Trophoblast cell (in vitro differentiated cells and primary cell): Measurements from ENCODE around the gene TMEM52B.
"Not testable (repeated sequence)": the region's sequence is repeated elsewhere in the genome, so short reads cannot be mapped to it uniquely, and the experiment has no call there.

Experiments
- DNase-seq, 2 donors: peaks; one replicate each; pipeline ENCODE4 v3.0.0-alpha.2; 2016
- H2AFZ ChIP-seq: 2 replicates; pipeline ENCODE4 v1.6.1; 2013; ENCODE audit warnings: low read length, moderate library complexity, mild to moderate bottlenecking; ENCODE audit not compliant: insufficient read depth, poor library complexity
- H2AK5ac ChIP-seq: 2 replicates; pipeline ENCODE4 v1.6.1; 2013; ENCODE audit warnings: mild to moderate bottlenecking, low read length
- H2BK120ac ChIP-seq: 2 replicates; pipeline ENCODE4 v1.6.1; 2013; ENCODE audit warnings: low read length, mild to moderate bottlenecking, moderate library complexity; ENCODE audit not compliant: insufficient read depth, poor library complexity
- H2BK12ac ChIP-seq: 2 replicates; pipeline ENCODE4 v1.6.1; 2013; ENCODE audit warnings: mild to moderate bottlenecking, low read length, moderate library complexity
- H2BK5ac ChIP-seq: 2 replicates; pipeline ENCODE4 v1.6.1; 2013; ENCODE audit warnings: low read length, low read depth, moderate library complexity, mild to moderate bottlenecking; ENCODE audit not compliant: poor library complexity
- H3K14ac ChIP-seq: 2 replicates; pipeline ENCODE4 v1.6.1; 2013; ENCODE audit warnings: mild to moderate bottlenecking, low read length
- H3K18ac ChIP-seq: 2 replicates; pipeline ENCODE4 v1.6.1; 2013; ENCODE audit warnings: mild to moderate bottlenecking, low read length
- H3K23ac ChIP-seq: 2 replicates; pipeline ENCODE4 v1.6.1; 2013; ENCODE audit warnings: low read length
- H3K27ac ChIP-seq: 2 replicates; pipeline ENCODE4 v1.5.1; 2013; ENCODE audit warnings: low read depth, mild to moderate bottlenecking, inconsistent platforms, low read length, moderate library complexity
- H3K27me3 ChIP-seq: 2 replicates; pipeline ENCODE4 v1.6.1; 2013; ENCODE audit warnings: inconsistent platforms, mild to moderate bottlenecking, low read length, moderate library complexity; ENCODE audit not compliant: insufficient read depth
- H3K36me3 ChIP-seq, 2 experiments: 1 replicate in 1 of 2; 2 replicates in 1 of 2; pipeline ENCODE4 v1.6.1; 2013; ENCODE audit warnings: low read length in 2 of 2, mild to moderate bottlenecking in 2 of 2, moderate library complexity in 1 of 2; ENCODE audit not compliant: insufficient read depth in 2 of 2, control insufficient read depth in 1 of 2
- H3K4ac ChIP-seq: 2 replicates; pipeline ENCODE4 v1.6.1; 2013; ENCODE audit warnings: low read depth, mild to moderate bottlenecking, low read length, moderate library complexity
- H3K4me1 ChIP-seq, 2 experiments: 1 replicate in 1 of 2; 2 replicates in 1 of 2; pipeline ENCODE4 v1.6.1; 2013; ENCODE audit warnings: low read length in 2 of 2, mild to moderate bottlenecking in 2 of 2, moderate library complexity in 1 of 2; ENCODE audit not compliant: insufficient read depth in 2 of 2, control insufficient read depth in 1 of 2
- H3K4me2 ChIP-seq: 2 replicates; pipeline ENCODE4 v1.6.1; 2013; ENCODE audit warnings: inconsistent platforms, mild to moderate bottlenecking, low read length, moderate library complexity
- H3K4me3 ChIP-seq: 2 replicates; pipeline ENCODE4 v1.5.1; 2013; ENCODE audit warnings: mild to moderate bottlenecking, low read depth, low read length, inconsistent platforms
- H3K79me1 ChIP-seq: one replicate; pipeline ENCODE4 v1.6.1; 2013; ENCODE audit warnings: low read length
- H3K79me2 ChIP-seq: 2 replicates; pipeline ENCODE4 v1.6.1; 2013; ENCODE audit warnings: low read length, mild to moderate bottlenecking; ENCODE audit not compliant: control insufficient read depth, insufficient read depth, poor library complexity
- H3K9ac ChIP-seq: 2 replicates; pipeline ENCODE4 v1.6.1; 2013; ENCODE audit warnings: mild to moderate bottlenecking, low read length
- H3K9me3 ChIP-seq: 2 replicates; pipeline ENCODE4 v1.6.1; 2013; ENCODE audit warnings: low read depth, mild to moderate bottlenecking, control low read depth, inconsistent platforms, low read length; ENCODE audit not compliant: insufficient read depth
- H4K12ac ChIP-seq: 2 replicates; pipeline ENCODE4 v1.6.1; 2013; ENCODE audit warnings: low read depth, mild to moderate bottlenecking, low read length, moderate library complexity
- H4K8ac ChIP-seq: 2 replicates; pipeline ENCODE4 v1.6.1; 2013; ENCODE audit warnings: low read depth, mild to moderate bottlenecking, low read length, moderate library complexity
- H4K91ac ChIP-seq: one replicate; pipeline ENCODE4 v1.6.1; 2013; ENCODE audit warnings: low read depth, mild to moderate bottlenecking, low read length, moderate library complexity
- WGBS: extraction: QIAGEN DNeasy Blood & Tissue Kit; methylation state at CpG from one replicate; pipeline ENCODE4 v1.1.7; 2013; ENCODE audit warnings: missing lambda C conversion rate; ENCODE audit not compliant: insufficient read length, insufficient coverage; ENCODE audit errors: extremely low coverage; 5-methylcytosine and 5-hydroxymethylcytosine counted together

TMEM52B gene

GRCh38 chr12:10225426-10225825 is 46.6 kb downstream of the TMEM52B start:
- H3K4me2 ChIP-seq, H2AK5ac ChIP-seq, H3K4me1 ChIP-seq, H4K8ac ChIP-seq, H3K4me3 ChIP-seq, H3K27me3 ChIP-seq, H3K79me1 ChIP-seq, H3K9ac ChIP-seq, H4K91ac ChIP-seq, H2BK12ac ChIP-seq, H2BK120ac ChIP-seq, DNase-seq, H2AFZ ChIP-seq, H3K79me2 ChIP-seq, H3K18ac ChIP-seq, H3K9me3 ChIP-seq, H3K23ac ChIP-seq, H2BK5ac ChIP-seq, H3K27ac ChIP-seq, H4K12ac ChIP-seq, H3K4ac ChIP-seq, H3K14ac ChIP-seq: not testable (repeated sequence)
- WGBS, result no CpG with 5 or more reads among the region's 26 CpGs
- H3K36me3 ChIP-seq, result peaks cover 15 to 30% of the 10 kb centered on the region in 2 experiments

GRCh38 chr12:10226086-10226485 is 47.3 kb downstream of the TMEM52B start:
- no peak overlapping the region for H3K14ac ChIP-seq
- no peak overlapping the region for H3K27ac ChIP-seq
- no peaks in the 10 kb centered on the region for H3K79me1 ChIP-seq
- no peak overlapping the region for H3K4ac ChIP-seq
- H2AK5ac ChIP-seq, result no peak overlapping the region
- H2BK5ac ChIP-seq, result no peak overlapping the region
- no peak overlapping the region for H3K23ac ChIP-seq
- H3K4me3 ChIP-seq, result no peak overlapping the region
- no peaks in the 10 kb centered on the region for H3K9me3 ChIP-seq
- H3K18ac ChIP-seq, result no peak overlapping the region
- no peaks in the 10 kb centered on the region for H3K27me3 ChIP-seq
- no peak overlapping the region for H4K12ac ChIP-seq
- H3K4me2 ChIP-seq, result no peak overlapping the region
- H2BK120ac ChIP-seq, result no peak overlapping the region
- DNase-seq, result no peak
- no peak overlapping the region for H2BK12ac ChIP-seq
- H4K91ac ChIP-seq, result no peak overlapping the region
- peaks cover 14 to 25% of the 10 kb centered on the region in 2 experiments for H3K36me3 ChIP-seq
- H4K8ac ChIP-seq, result no peak overlapping the region
- WGBS, result no CpG with 5 or more reads among the region's 6 CpGs
- no peak overlapping the region for H2AFZ ChIP-seq
- H3K4me1 ChIP-seq, result no peaks in the 10 kb centered on the region
- no peaks in the 10 kb centered on the region for H3K79me2 ChIP-seq
- no peak overlapping the region for H3K9ac ChIP-seq

GRCh38 chr12:10226731-10227130 is 47.9 kb downstream of the TMEM52B start:
- Histone ChIP-seq H3K79me2 (no peaks in the 10 kb centered on the region), H3K27ac (no peak overlapping the region), H3K27me3 (no peaks in the 10 kb centered on the region), H2BK12ac (no peak overlapping the region), H2AFZ (no peak overlapping the region), H2AK5ac (no peak overlapping the region), H3K36me3 (peaks cover 13 to 22% of the 10 kb centered on the region in 2 experiments), H3K9ac (no peak overlapping the region), H3K4ac (no peak overlapping the region), H3K14ac (no peak overlapping the region), H3K18ac (no peak overlapping the region), H4K12ac (no peak overlapping the region), H3K79me1 (no peaks in the 10 kb centered on the region), H3K4me2 (no peak overlapping the region), H4K91ac (no peak overlapping the region), H2BK120ac (no peak overlapping the region), H3K4me1 (no peaks in the 10 kb centered on the region), H3K9me3 (no peaks in the 10 kb centered on the region), H3K23ac (no peak overlapping the region), H2BK5ac (no peak overlapping the region), H4K8ac (no peak overlapping the region), H3K4me3 (no peak overlapping the region)
- WGBS, result no CpG with 5 or more reads among the region's 1 CpG
- DNase-seq, result no peak

- Histone ChIP-seq H3K14ac (no peak overlapping the region), H3K79me1 (no peaks in the 10 kb centered on the region), H3K4ac (no peak overlapping the region), H3K27ac (no peak overlapping the region), H2BK12ac (no peak overlapping the region), H3K27me3 (no peaks in the 10 kb centered on the region), H3K36me3 (peaks cover 7 to 13% of the 10 kb centered on the region in 2 experiments), H2BK120ac (no peak overlapping the region), H3K4me2 (no peak overlapping the region), H4K12ac (no peak overlapping the region), H3K9ac (no peak overlapping the region), H3K4me3 (no peak overlapping the region), H3K9me3 (no peaks in the 10 kb centered on the region), H2AK5ac (no peak overlapping the region), H4K8ac (no peak overlapping the region), H3K79me2 (no peaks in the 10 kb centered on the region), H3K4me1 (no peaks in the 10 kb centered on the region), H2BK5ac (no peak overlapping the region), H4K91ac (no peak overlapping the region), H3K23ac (no peak overlapping the region), H3K18ac (no peak overlapping the region), H2AFZ (no peak overlapping the region)
- DNase-seq, result no peak
- no CpG with 5 or more reads among the region's 1 CpG for WGBS
Measured at GRCh38 chr12:10227648-10228047, 48.8 kb downstream of the TMEM52B start.
